Measurements from ENCODE around the gene GALNT5. TPM values are rescaled to one million over a fixed set of nuclear protein-coding genes. Genes with fewer than 3 reads are reported as not detected.

Gene GALNT5
- total and polyA plus RNA-seq, 10 of the 15 experiments (the other 5 are each of a cell fraction or from before 2014, with no cell fraction given) = under 0.01 to 0.25 (median 0.03) TPM; not detected in 4

- no peak overlapping the region for H3K4me2 ChIP-seq (ENCODE audit: control insufficient read depth, insufficient read depth)
- POLR2A ChIA-PET = interaction anchor here (1.6 kb wide), 1 partner anchor 10 kb away, joined by 4 read pairs; no protein-coding TSS in a partner anchor
- ATAC-seq = no peak; the same call in 2 of the 3 replicates
- no peak overlapping the region for H3K4me3 ChIP-seq
- H3K79me2 ChIP-seq (ENCODE audit: control insufficient read depth, insufficient read depth, low read length) = no peaks in the 10 kb centered on the region
- H4K20me1 ChIP-seq (ENCODE audit: control insufficient read depth, insufficient read depth) = no peaks in the 10 kb centered on the region
- BruUV-seq (replicated peaks) = no TSS peak
- H3K4me1 ChIP-seq (ENCODE audit: control insufficient read depth, insufficient read depth, low read length) = peaks cover 12% of the 10 kb centered on the region
- no peak for DNase-seq (ENCODE audit: low read depth, low spot score)
- no peaks in the 10 kb centered on the region for H3K27me3 ChIP-seq (replicated peaks in 1 of 2; ENCODE audit: control insufficient read depth in 2 of 2, insufficient read depth in 2 of 2, low read length in 1 of 2)
- FAIRE-seq = peak; percentile 27
- CTCF ChIA-PET = interaction anchor here (0.8 to 1.8 kb wide), 7 partner anchors 10 to 66 kb away, joined by 3 to 5 read pairs (median 3); no protein-coding TSS in a partner anchor
- in situ Hi-C loops (cut with MboI) = no loop called here
- H2AFZ ChIP-seq (ENCODE audit: control insufficient read depth, low read depth, low read length) = no peak overlapping the region
- RAD21 ChIA-PET (ENCODE audit: unreplicated experiment) = interaction anchor here (0.9 to 2.3 kb wide), 2 partner anchors 41 to 67 kb away, joined by 3 to 8 read pairs; no protein-coding TSS in a partner anchor
- 54% methylated on average over 4 of the region's 4 CpGs for WGBS (ENCODE audit: insufficient coverage, insufficient replicate concordance, low lambda C conversion rate, missing lambda C conversion rate)
- no peak overlapping the region for H3K27ac ChIP-seq (ENCODE audit: control insufficient read depth, insufficient read depth)
- H3K9ac ChIP-seq (ENCODE audit: control insufficient read depth, insufficient read depth, low read length) = no peak overlapping the region
- SMC1A ChIA-PET (ENCODE audit: uncharacterized antibody, unreplicated experiment) = interaction anchor here (0.5 to 2.5 kb wide), 10 partner anchors 8 to 736 kb away, joined by 3 to 12 read pairs (median 3); no protein-coding TSS in a partner anchor
- no peaks in the 10 kb centered on the region for H3K36me3 ChIP-seq (ENCODE audit: control insufficient read depth in 2 of 2, insufficient read depth in 2 of 2, low read length in 1 of 2)
- TF ChIP-seq STAT3 (IDR thresholded peaks at IDR 0.05; ENCODE audit: low read depth, low read length) (no peak), TCF12 (IDR thresholded peaks at IDR 0.05; ENCODE audit: low read depth, low read length) (no peak), KAT2A (conservative IDR thresholded peaks at IDR 0.05; ENCODE audit: control insufficient read depth, low read depth, low read length) (no peak), ZNF274 (IDR thresholded peaks at IDR 0.05; ENCODE audit: insufficient read depth, insufficient read length) (no peak), ZBTB4 (CRISPR knock-in tag; IDR thresholded peaks at IDR 0.05) (no peak), SREBF1 (IDR thresholded peaks at IDR 0.05; ENCODE audit: low read length) (no peak), SMAD5 (IDR thresholded peaks at IDR 0.05; ENCODE audit: low read depth) (no peak), SP1 (IDR thresholded peaks at IDR 0.05; ENCODE audit: low read depth, low read length) (no peak), IKZF2 (IDR thresholded peaks at IDR 0.05) (no peak)
- no peaks in the 10 kb centered on the region for H3K9me3 ChIP-seq (replicated peaks; ENCODE audit: control insufficient read depth, insufficient read depth, low read length)
- intact Hi-C loops (cut with micrococcal nuclease; ENCODE audit: unreplicated experiment) = no loop called here
These were observed 3.2 kb downstream of the GALNT5 start for GRCh38 chr2:157260533-157261198.

Data from GM12878 (cell line).